Coronary artery (tissue), 2 donors: ENCODE measurements around the gene AXIN1.

ENCODE experiments used
- DNase-seq: peaks from one replicate; pipeline ENCODE4 v3.0.0-alpha.2; 2017; ENCODE audit warnings: low spot score
- H3K27ac ChIP-seq, 2 donors: fragments of 200-600 bp; sonication (generic); one replicate each; pipeline ENCODE4 v1.5.1; 2016 to 2019
- H3K4me3 ChIP-seq: fragments of 200-600 bp; sonication (generic); 2 replicates; pipeline ENCODE4 v1.5.1; 2016; ENCODE audit warnings: mild to moderate bottlenecking, moderate library complexity
- CTCF ChIP-seq: fragments of 200-600 bp; sonication (generic); IDR thresholded peaks from one replicate; pipeline ENCODE4 v1.5.1; 2019; ENCODE audit warnings: antibody characterized with exemption

AXIN1 gene

GRCh38 chr16:290681-291405, 61.7 kb downstream of the AXIN1 start:
- H3K27ac ChIP-seq: no peak overlapping the region
- DNase-seq: no peak
- TF ChIP-seq CTCF: no peak
- no peak overlapping the region for H3K4me3 ChIP-seq

- Histone ChIP-seq H3K4me3 (no peak overlapping the region), H3K27ac (no peak overlapping the region)
- TF ChIP-seq CTCF: no peak
- no peak for DNase-seq
These were observed 62.4 kb downstream of the AXIN1 start for GRCh38 chr16:290015-290680.

- no peak overlapping the region for H3K4me3 ChIP-seq
- no peak for TF ChIP-seq CTCF
- no peak for DNase-seq
- H3K27ac ChIP-seq: no peak overlapping the region
These were observed 63.0 kb downstream of the AXIN1 start for GRCh38 chr16:289395-289997.

- no peak for TF ChIP-seq CTCF
- H3K27ac ChIP-seq: no peak overlapping the region
- no peak overlapping the region for H3K4me3 ChIP-seq
- DNase-seq: no peak
These were observed 64.3 kb downstream of the AXIN1 start for GRCh38 chr16:287981-288920.

- Histone ChIP-seq H3K27ac (no peak overlapping the region), H3K4me3 (no peak overlapping the region)
- DNase-seq: no peak
- TF ChIP-seq CTCF: no peak
These were observed 65.2 kb downstream of the AXIN1 start for GRCh38 chr16:287298-287811.

- no peak overlapping the region for H3K4me3 ChIP-seq
- no peak overlapping the region for H3K27ac ChIP-seq
- no peak for DNase-seq
- TF ChIP-seq CTCF: no peak
These were observed 65.8 kb downstream of the AXIN1 start for GRCh38 chr16:286491-287297.
